Right cardiac atrium (tissue), 5 donors: ENCODE data around the gene THOP1. TPM values are rescaled to one million over a fixed set of nuclear protein-coding genes. Genes with fewer than 3 reads are reported as not detected.
A peak's percentile ranks its signal among the peaks of the same experiment; 100 is the strongest.
"Not testable (repeated sequence)": the region's sequence is repeated elsewhere in the genome, so short reads cannot be mapped to it uniquely, and the experiment has no call there.

Source experiments
- ATAC-seq, 2 donors: fragments of 200-7000 bp; cut with Tn5 transposase; one replicate each; pipeline versions ENCODE4 v1.8.0 to v1.9.1; 2020; ENCODE audit warnings: moderate library complexity in 2 of 2, mild to moderate bottlenecking in 1 of 2
- DNase-seq, 3 donors: peaks; one replicate each; pipeline ENCODE4 v3.0.0-alpha.2; 2020
- H3K27ac ChIP-seq: one replicate; pipeline ENCODE4 v1.5.1; 2013; ENCODE audit warnings: mild to moderate bottlenecking, low read length, control low read depth, moderate library complexity
- H3K27me3 ChIP-seq: one replicate; pipeline ENCODE4 v1.6.1; 2013; ENCODE audit not compliant: control insufficient read depth, insufficient read depth
- H3K4me1 ChIP-seq: one replicate; pipeline ENCODE4 v1.6.1; 2013; ENCODE audit warnings: low read length; ENCODE audit not compliant: control insufficient read depth, insufficient read depth
- H3K4me3 ChIP-seq: one replicate; pipeline ENCODE4 v1.5.1; 2013; ENCODE audit warnings: low read length, control low read depth
- H3K9me3 ChIP-seq: one replicate; pipeline ENCODE4 v1.6.1; 2013; ENCODE audit warnings: low read length; ENCODE audit not compliant: control insufficient read depth
- WGBS: extraction: QIAGEN DNeasy Blood & Tissue Kit; methylation state at CpG from one replicate; pipeline ENCODE4 v1.1.7; 2013; 5-methylcytosine and 5-hydroxymethylcytosine counted together
- intact Hi-C, 4 donors: fragments of 100-400 bp; cut with DNase I; formaldehyde crosslinking; loops; one replicate each; pipeline versions ENCODE4 v1.11.0 to v1.14.0; 2022 to 2023
- polyA plus RNA-seq: library from polyadenylated mRNA; stranded (reverse); fragments of 200-250 nt; gene quantifications from one replicate; pipeline ENCODE4 v1.2.3, GENCODE V29; 2013
- total RNA-seq, 4 donors: library from RNA; stranded (reverse); fragmentation: NEBNext Ultra II Directional; extraction: Animal tissue kit (Norgen Biotek cat#: 25700); gene quantifications; one replicate each; pipeline ENCODE4 v1.2.1, GENCODE V29; 2021
- donor health status: healthy with polysubstance abuse.
- donor health status: DM: no; HTN: yes; CAD: no.
- donor health status: DM: no; HTN: no; CAD: no.
- donor health status: DM: no; HTN: yes; CAD: no; lungs with severe emphysema.
- donor health status: DM: yes; HTN: yes; CAD: no.

The THOP1 gene
- total and polyA plus RNA-seq, 5 donors: 41.4 to 69.4 (median 57.3) TPM

DNA sequence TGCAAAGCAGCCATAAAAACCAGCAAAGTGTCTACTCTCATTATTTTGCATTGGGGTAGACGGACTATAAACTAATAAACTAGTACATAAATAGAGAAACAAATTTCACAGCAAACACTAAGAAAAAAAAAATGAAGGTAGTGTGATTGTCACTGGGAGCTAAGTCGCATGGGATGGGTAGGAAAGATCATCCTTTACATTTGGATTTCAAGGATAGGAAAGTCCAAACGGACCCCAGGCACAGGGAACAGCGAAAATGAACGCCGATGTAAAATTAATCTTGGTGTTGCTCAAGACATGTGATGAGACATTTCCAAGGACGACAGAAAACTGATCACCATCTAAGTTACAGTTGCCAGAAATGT lies 1.5 kb upstream of the THOP1 start:
- WGBS: 75% methylated on average over 7 of the region's 7 CpGs
- Histone ChIP-seq H3K9me3 (no peaks in the 10 kb centered on the region), H3K4me3 (no peak overlapping the region), H3K27ac (peak overlapping the region; percentile 44), H3K27me3 (no peaks in the 10 kb centered on the region), H3K4me1 (peaks cover 5% of the 10 kb centered on the region)
- DNase-seq: no peak
- ATAC-seq: no peak
- intact Hi-C loops: no loop called here

GRCh38 chr19:2787115-2787514 lies 1.8 kb downstream of the THOP1 start:
- 88% methylated on average over 8 of the region's 8 CpGs for WGBS
- intact Hi-C loops: no loop called here
- no peak overlapping the region for H3K4me3 ChIP-seq

GRCh38 chr19:2788237-2788636 lies 2.9 kb downstream of the THOP1 start:
- intact Hi-C loops: no loop called here
- no peak overlapping the region for H3K4me3 ChIP-seq
- WGBS: 92% methylated on average over 5 of the region's 5 CpGs

More at GRCh38 chr19:2787115-2787514, 1.8 kb downstream of the THOP1 start:
- peaks cover 3% of the 10 kb centered on the region for H3K4me1 ChIP-seq
- ATAC-seq (no peak), DNase-seq (peak in 1 of 3 donors; percentile 32)
- H3K27ac ChIP-seq: no peak overlapping the region
- H3K9me3 ChIP-seq: no peaks in the 10 kb centered on the region
- no peaks in the 10 kb centered on the region for H3K27me3 ChIP-seq

DNA sequence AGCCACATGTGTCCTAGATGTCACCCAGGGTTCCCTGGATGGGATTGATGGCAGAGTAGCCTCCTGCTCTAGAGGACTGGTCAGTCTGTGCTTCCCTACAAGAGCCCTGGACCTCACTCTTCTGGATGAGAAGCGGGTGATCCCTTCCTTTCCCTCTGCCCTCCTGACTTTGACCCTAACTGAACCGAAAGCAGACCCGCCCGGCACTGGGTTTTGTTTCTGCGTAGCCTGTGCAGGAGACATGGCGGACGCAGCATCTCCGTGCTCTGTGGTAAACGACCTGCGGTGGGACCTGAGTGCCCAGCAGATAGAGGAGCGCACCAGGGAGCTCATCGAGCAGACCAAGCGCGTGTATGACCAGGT lies 4.9 kb downstream of the THOP1 start:
- DNase-seq: no peak
- H3K9me3 ChIP-seq: no peaks in the 10 kb centered on the region
- intact Hi-C loops: no loop called here

More at GRCh38 chr19:2788237-2788636, 2.9 kb downstream of the THOP1 start:
- Histone ChIP-seq H3K27ac (no peak overlapping the region), H3K4me1 (peaks cover 3% of the 10 kb centered on the region), H3K27me3 (no peaks in the 10 kb centered on the region), H3K9me3 (no peaks in the 10 kb centered on the region)
- no peak for DNase-seq
- no peak for ATAC-seq

GRCh38 chr19:2790557-2791271 lies 5.4 kb downstream of the THOP1 start:
- ATAC-seq (no peak), DNase-seq (peak in 1 of 3 donors; percentile 52)
- Histone ChIP-seq H3K9me3 (no peaks in the 10 kb centered on the region), H3K4me1 (peaks cover 3% of the 10 kb centered on the region), H3K27ac (no peak overlapping the region), H3K4me3 (no peak overlapping the region), H3K27me3 (no peaks in the 10 kb centered on the region)
- intact Hi-C loops: no loop called here
- 94% methylated on average over 32 of the region's 32 CpGs for WGBS

More for the DNA sequence above, 4.9 kb downstream of the THOP1 start:
- Histone ChIP-seq H3K4me3 (no peak overlapping the region), H3K27ac (no peak overlapping the region), H3K4me1 (peaks cover 3% of the 10 kb centered on the region), H3K27me3 (no peaks in the 10 kb centered on the region)
- WGBS: 92% methylated on average over 14 of the region's 14 CpGs
- ATAC-seq: no peak

- 90% methylated on average over 16 of the region's 16 CpGs for WGBS
- intact Hi-C loops: no loop called here
- no peaks in the 10 kb centered on the region for H3K27me3 ChIP-seq
- no peak overlapping the region for H3K4me3 ChIP-seq
- H3K9me3 ChIP-seq: no peaks in the 10 kb centered on the region
- H3K27ac ChIP-seq: no peak overlapping the region
- H3K4me1 ChIP-seq: no peaks in the 10 kb centered on the region
- peak in 1 of 3 donors; percentile 28 for DNase-seq
- no peak for ATAC-seq
Measured at GRCh38 chr19:2791440-2791839, 6.1 kb downstream of the THOP1 start.

DNA sequence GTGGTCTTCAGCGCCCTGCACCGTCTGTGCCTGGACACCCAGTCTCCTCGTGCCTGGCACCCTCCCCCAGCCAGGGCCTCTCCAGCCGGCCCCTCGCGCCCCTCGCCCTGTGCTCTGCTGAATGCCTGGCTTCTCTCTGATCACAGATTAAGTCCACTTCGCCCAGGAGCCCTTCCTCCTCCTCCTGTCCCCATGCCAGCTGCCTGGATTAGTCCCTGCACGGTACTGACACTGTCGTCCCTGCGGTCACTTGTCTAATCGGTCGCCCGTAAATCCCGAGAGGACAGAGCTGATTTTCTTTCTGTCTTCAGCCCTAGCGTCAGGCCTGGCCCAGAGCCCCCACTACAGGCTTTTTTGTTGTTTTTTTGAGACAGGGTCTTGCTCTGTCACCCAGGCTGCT lies 6.6 kb downstream of the THOP1 start:
- Histone ChIP-seq H3K27me3 (no peaks in the 10 kb centered on the region), H3K9me3 (no peaks in the 10 kb centered on the region), H3K27ac (no peak overlapping the region), H3K4me3 (no peak overlapping the region), H3K4me1 (no peaks in the 10 kb centered on the region)
- intact Hi-C loops: no loop called here
- ATAC-seq (peak in 1 of 2 donors; percentile 25), DNase-seq (no peak)
- 82% methylated on average over 16 of the region's 16 CpGs for WGBS

DNA sequence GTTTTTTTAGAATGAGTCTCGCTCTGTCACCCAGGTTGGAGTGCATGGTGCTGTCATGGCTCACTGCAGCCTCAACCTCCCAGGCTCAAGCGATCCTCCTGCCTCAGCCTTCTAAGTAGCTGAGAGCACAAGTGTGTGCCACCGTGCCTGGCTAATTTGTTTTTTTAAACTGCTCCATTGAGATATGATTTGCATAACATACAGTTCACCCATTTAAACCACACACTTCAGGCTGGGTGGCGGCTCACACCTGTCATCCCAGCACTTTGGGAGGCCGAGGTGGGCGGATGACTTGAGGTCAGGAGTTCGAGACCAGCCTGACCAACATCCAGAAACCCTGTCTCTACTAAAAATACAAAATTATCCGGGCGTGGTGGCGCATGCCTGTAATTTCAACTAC lies 7.4 kb downstream of the THOP1 start:
- 96% methylated on average over 10 of the region's 10 CpGs for WGBS
- intact Hi-C loops, H3K27ac ChIP-seq, H3K27me3 ChIP-seq, DNase-seq, H3K4me1 ChIP-seq, ATAC-seq, H3K4me3 ChIP-seq, H3K9me3 ChIP-seq: not testable (repeated sequence)

DNA sequence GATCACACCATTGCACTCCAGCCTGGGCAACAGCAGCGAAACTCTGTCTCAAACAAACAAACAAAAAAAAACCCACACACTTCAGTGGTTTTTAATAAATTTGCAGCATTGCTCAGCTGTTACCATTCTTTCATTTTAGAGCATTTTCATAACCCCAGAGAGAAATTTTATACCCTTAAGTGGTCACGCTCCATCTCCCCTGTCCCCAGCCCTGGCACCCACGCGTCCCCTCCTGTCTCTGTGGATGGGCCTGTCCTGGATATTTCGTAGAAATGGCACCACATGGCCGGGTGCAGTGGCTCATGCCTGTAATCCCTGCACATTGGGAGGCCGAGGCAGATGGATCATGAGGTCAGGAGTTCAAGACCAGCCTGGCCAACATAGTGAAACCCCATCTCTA lies 7.8 kb downstream of the THOP1 start:
- no peak overlapping the region for H3K27ac ChIP-seq
- intact Hi-C loops: no loop called here
- 94% methylated on average over 7 of the region's 7 CpGs for WGBS
- H3K27me3 ChIP-seq: no peaks in the 10 kb centered on the region
- no peak overlapping the region for H3K4me3 ChIP-seq
- DNase-seq: no peak
- H3K9me3 ChIP-seq: no peaks in the 10 kb centered on the region
- ATAC-seq: no peak
- no peaks in the 10 kb centered on the region for H3K4me1 ChIP-seq

GRCh38 chr19:2793577-2793976 lies 8.3 kb downstream of the THOP1 start:
- Histone ChIP-seq H3K4me3 (no peak overlapping the region), H3K9me3 (no peaks in the 10 kb centered on the region), H3K27me3 (no peaks in the 10 kb centered on the region), H3K27ac (no peak overlapping the region), H3K4me1 (no peaks in the 10 kb centered on the region)
- WGBS: 96% methylated on average over 12 of the region's 12 CpGs
- intact Hi-C loops: no loop called here
- DNase-seq: no peak
- ATAC-seq: no peak

GRCh38 chr19:2795827-2796658 lies 10.7 kb downstream of the THOP1 start:
- no peak overlapping the region for H3K4me3 ChIP-seq
- H3K9me3 ChIP-seq: no peaks in the 10 kb centered on the region
- intact Hi-C loops: no loop called here
- ATAC-seq (peak in 1 of 2 donors; percentile 2), DNase-seq (no peak)
- 87% methylated on average over 27 of the region's 27 CpGs for WGBS
- H3K4me1 ChIP-seq: no peaks in the 10 kb centered on the region
- peak overlapping the region; percentile 96 for H3K27ac ChIP-seq
- no peaks in the 10 kb centered on the region for H3K27me3 ChIP-seq
